HG03196 (cell line): ENCODE results near the gene ANTXR2.

Experiments
- ATAC-seq: cut with Tn5 transposase; IDR thresholded peaks from one replicate; pipeline ENCODE4 v1.9.1; 2021; ENCODE audit not compliant: unreplicated experiment

ANTXR2 gene

GRCh38 chr4:79874197-79874596, 198.8 kb downstream of the ANTXR2 start:
- no peak for ATAC-seq

GRCh38 chr4:79872738-79873137, 200.3 kb downstream of the ANTXR2 start:
- no peak for ATAC-seq

GRCh38 chr4:79871961-79872360, 201.1 kb downstream of the ANTXR2 start:
- no peak for ATAC-seq

- no peak for ATAC-seq
These were observed 203.3 kb downstream of the ANTXR2 start for GRCh38 chr4:79869597-79870237.

GRCh38 chr4:79865201-79865597, 207.8 kb downstream of the ANTXR2 start:
- ATAC-seq = no peak

GRCh38 chr4:79864500-79865200, 208.4 kb downstream of the ANTXR2 start:
- no peak for ATAC-seq

GRCh38 chr4:79863333-79863732, 209.7 kb downstream of the ANTXR2 start:
- ATAC-seq = no peak

- ATAC-seq = no peak
These were observed 210.2 kb downstream of the ANTXR2 start for GRCh38 chr4:79862821-79863220.

GRCh38 chr4:79857811-79858210, 215.2 kb downstream of the ANTXR2 start:
- no peak for ATAC-seq

- no peak for ATAC-seq
These were observed 216.8 kb downstream of the ANTXR2 start for GRCh38 chr4:79856196-79856595.

GRCh38 chr4:79854856-79855502, 218.1 kb downstream of the ANTXR2 start:
- ATAC-seq = no peak

GRCh38 chr4:79852305-79852730, 220.7 kb downstream of the ANTXR2 start:
- ATAC-seq = no peak

- ATAC-seq = no peak
These were observed 221.3 kb downstream of the ANTXR2 start for GRCh38 chr4:79851625-79852304.
